ENCODE measurements around the gene FBRS. TPM values are rescaled to one million over a fixed set of nuclear protein-coding genes. Genes with fewer than 3 reads are reported as not detected.

FBRS gene
- total and polyA plus RNA-seq, 11 donors = 16.3 to 38.3 (median 31.9) TPM

- H3K27me3 ChIP-seq = no peaks in the 10 kb centered on the region
- no peak overlapping the region for H3K27ac ChIP-seq
- intact Hi-C loops (cut with DNase I) = no loop called here
- H3K36me3 ChIP-seq = no peaks in the 10 kb centered on the region
- H3K4me1 ChIP-seq = no peaks in the 10 kb centered on the region
- ATAC-seq = no peak
- H3K9me3 ChIP-seq = no peaks in the 10 kb centered on the region
- no peak overlapping the region for H3K4me3 ChIP-seq
- WGBS, 4 donors = 74 to 81% (median 78%) methylated on average over 10 to 11 of the region's 11 CpGs
- TF ChIP-seq CTCF (IDR thresholded peaks at IDR 0.05) (no peak), POLR2A (IDR thresholded peaks at IDR 0.05) (no peak)
- DNase-seq = peak in 1 of 5 donors; percentile 26
Measured at GRCh38 chr16:30677931-30678585, 19.8 kb downstream of the FBRS start.

DNA sequence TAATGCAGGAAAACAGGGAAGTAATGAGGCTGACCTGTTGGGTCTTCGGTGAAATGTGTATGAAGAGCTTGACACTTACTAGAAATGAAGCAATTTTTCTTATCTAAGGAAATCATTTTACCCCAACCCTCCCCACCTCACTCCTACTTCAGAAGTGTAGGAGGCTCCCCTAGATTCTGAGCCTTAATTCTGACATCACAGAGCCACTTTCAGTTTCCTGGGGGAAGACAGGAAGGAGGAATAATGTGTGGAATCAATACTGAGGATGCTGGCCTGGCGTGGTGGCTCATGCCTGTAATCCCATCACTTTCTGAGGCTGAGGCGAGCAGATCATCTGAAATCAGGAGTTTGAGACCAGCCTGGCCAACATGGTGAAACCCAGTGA lies 20.3 kb downstream of the FBRS start:
- WGBS, 4 donors = 76 to 96% (median 85%) methylated on average over 3 of the region's 3 CpGs
- no peak for DNase-seq
- Histone ChIP-seq H3K4me1 (no peaks in the 10 kb centered on the region), H3K9me3 (no peaks in the 10 kb centered on the region), H3K4me3 (no peak overlapping the region), H3K27me3 (no peaks in the 10 kb centered on the region), H3K27ac (no peak overlapping the region), H3K36me3 (no peaks in the 10 kb centered on the region)
- ATAC-seq = no peak
- TF ChIP-seq POLR2A (IDR thresholded peaks at IDR 0.05) (no peak), CTCF (IDR thresholded peaks at IDR 0.05) (no peak)
- intact Hi-C loops (cut with DNase I) = no loop called here

DNA sequence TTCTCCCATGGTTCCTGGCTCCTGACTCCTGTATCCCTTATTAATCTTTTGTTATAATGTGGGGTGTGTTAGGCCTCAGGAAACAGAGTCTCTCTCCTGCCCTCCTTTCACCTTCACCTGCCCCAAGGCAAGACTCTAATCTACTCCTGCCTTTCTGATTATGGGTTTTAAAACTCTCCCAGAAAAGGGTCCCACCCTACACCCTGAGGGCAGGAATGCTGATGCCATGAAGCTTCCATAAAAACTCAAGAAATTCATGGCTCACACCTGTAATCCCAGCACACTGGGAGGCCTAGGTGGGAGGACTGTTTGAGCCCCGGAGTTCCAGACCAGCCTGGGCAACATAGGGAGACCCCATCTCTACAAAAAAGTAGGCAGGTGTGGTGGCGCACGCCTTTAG lies 22.1 kb downstream of the FBRS start:
- Histone ChIP-seq H3K9me3 (no peaks in the 10 kb centered on the region), H3K4me1 (no peaks in the 10 kb centered on the region), H3K4me3 (no peak overlapping the region), H3K36me3 (no peaks in the 10 kb centered on the region), H3K27me3 (no peaks in the 10 kb centered on the region), H3K27ac (no peak overlapping the region)
- intact Hi-C loops (cut with DNase I) = no loop called here
- 90 to 94% (median 91%) methylated on average over 3 of the region's 3 CpGs for WGBS, 4 donors
- TF ChIP-seq POLR2A (IDR thresholded peaks at IDR 0.05) = no peak
- TF ChIP-seq CTCF (IDR thresholded peaks at IDR 0.05) = no peak
- DNase-seq (no peak), ATAC-seq (no peak)

DNA sequence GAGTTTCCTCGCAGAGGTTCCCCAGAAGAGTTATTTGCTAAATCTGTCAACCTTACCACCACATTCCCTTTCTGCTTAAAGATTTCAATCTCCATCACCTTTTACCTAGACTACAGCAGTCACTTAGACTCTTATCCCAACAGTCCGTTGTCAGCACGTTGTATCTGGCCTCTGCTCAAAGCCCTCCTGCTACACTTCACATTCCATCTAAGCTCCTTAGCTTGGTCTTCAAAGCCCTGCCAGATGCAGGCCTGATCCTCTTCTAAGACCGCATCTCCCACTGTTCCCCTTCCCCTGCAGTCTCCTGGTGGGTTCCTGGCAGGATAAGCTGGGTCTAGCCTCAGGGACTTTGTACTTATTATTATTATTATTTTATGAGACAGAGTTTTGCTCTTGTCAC lies 30.5 kb downstream of the FBRS start:
- DNase-seq = peak in 1 of 5 donors; percentile 10
- H3K4me1 ChIP-seq = peaks cover 0 to 8% (median 0%) of the 10 kb centered on the region in 12 donors
- no peaks in the 10 kb centered on the region for H3K36me3 ChIP-seq
- intact Hi-C loops (cut with DNase I) = no loop called here
- TF ChIP-seq POLR2A (IDR thresholded peaks at IDR 0.05) (no peak), CTCF (IDR thresholded peaks at IDR 0.05) (no peak)
- no peaks in the 10 kb centered on the region for H3K9me3 ChIP-seq
- ATAC-seq = no peak
- no peaks in the 10 kb centered on the region for H3K27me3 ChIP-seq
- H3K27ac ChIP-seq = no peak overlapping the region
- 59 to 71% (median 63%) methylated on average over 4 of the region's 4 CpGs for WGBS, 4 donors
- no peak overlapping the region for H3K4me3 ChIP-seq
